Ammon's horn (tissue), 1 donor: ENCODE results near the gene PXK.
"Not testable (repeated sequence)": the region's sequence is repeated elsewhere in the genome, so short reads cannot be mapped to it uniquely, and the experiment has no call there.

Experiments used
- DNase-seq: peaks from one replicate; pipeline ENCODE4 v3.0.0-alpha.2; 2016; ENCODE audit warnings: low spot score

Gene PXK

GRCh38 chr3:58419780-58420507, 87.3 kb downstream of the PXK start:
- DNase-seq = no peak

GRCh38 chr3:58421004-58421403, 88.3 kb downstream of the PXK start:
- DNase-seq = no peak

DNA sequence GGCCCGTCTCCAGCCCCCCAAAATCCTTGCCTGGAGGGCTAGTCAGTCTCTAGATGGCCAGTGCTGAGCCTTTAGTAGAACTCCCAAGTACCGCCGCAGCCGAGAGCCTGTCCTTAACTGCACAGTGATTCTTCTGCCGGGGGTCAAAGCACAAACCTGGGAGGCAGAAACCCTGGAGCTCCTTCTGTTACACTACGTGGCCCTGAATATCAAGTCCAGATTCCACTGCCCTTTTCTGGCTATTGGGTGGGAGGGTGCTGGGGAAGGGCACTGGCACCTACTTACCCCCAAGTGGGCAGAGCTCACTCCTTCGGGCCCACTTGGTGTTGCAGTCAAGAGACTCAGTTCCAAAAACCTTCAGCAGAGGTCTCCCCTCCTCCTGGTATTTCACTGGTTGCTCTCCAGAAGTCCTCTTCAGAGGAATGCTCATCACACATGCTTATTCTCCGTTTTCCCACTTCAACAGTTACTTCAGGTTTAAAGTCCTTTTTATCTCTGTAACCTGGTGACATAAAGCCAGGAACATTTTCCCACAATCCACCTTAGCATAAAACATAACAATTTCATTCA, 90.1 kb downstream of the PXK start:
- no peak for DNase-seq

GRCh38 chr3:58424613-58425012, 91.9 kb downstream of the PXK start:
- no peak for DNase-seq

GRCh38 chr3:58425782-58426181, 93.1 kb downstream of the PXK start:
- no peak for DNase-seq

DNA sequence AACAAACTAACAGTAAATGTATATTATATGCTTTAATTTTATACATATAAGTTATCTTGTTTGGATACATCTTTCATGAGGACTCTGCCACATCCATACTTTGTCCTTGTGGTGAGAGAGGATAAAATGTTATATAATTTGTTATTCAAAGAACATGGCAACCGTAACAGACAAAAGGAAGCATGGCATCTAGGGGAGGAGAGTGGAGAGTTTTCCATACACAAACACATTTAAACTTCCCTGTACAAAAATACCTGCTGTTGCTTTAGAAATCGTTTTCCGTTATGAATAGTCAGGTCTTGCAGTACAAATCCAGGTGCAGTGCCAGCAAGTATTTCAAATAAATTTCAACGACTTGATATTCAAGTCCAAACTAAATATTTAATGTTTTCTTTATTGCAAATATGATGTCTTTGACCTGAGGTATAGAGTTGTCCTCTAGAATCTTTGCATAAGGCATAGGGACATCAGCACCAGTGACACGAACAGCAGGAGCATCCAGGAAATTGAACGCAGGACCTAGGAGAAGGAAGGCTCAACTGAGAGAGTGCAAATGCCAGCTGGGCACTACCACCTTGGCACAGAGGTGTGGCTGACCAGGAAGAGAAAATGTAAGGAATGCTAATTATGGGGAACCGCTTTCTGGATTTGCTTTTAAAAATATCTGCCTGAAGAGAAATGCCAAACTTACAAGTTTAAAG, 95.1 kb downstream of the PXK start:
- no peak for DNase-seq

GRCh38 chr3:58429657-58430056, 97.0 kb downstream of the PXK start:
- no peak for DNase-seq

GRCh38 chr3:58432905-58433304, 100.2 kb downstream of the PXK start:
- DNase-seq = no peak

GRCh38 chr3:58433400-58434167, 100.9 kb downstream of the PXK start, which contains the start of gene PDHB:
Gene PDHB, minus strand, starts transcription at chr3:58433832. Its CDS starts 23 bp downstream, at chr3:58433809.
- peak; percentile 94 for DNase-seq

DNA sequence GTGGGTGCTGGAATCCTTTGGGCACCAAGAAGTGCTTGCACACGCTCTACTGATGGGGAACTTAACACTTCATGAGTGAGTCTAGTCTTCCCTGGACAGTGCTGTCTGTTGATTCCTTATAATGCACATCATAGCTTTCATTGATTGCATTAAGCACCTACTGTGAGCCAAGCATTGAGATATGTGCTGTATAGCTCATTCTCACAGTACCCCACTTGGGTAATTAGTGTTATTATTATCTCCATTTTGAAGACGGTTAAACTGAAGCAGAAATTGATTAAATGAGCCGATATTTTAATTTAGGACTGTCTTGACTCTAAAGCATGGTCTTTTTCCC, 101.4 kb downstream of the PXK start:
- no peak for DNase-seq

DNA sequence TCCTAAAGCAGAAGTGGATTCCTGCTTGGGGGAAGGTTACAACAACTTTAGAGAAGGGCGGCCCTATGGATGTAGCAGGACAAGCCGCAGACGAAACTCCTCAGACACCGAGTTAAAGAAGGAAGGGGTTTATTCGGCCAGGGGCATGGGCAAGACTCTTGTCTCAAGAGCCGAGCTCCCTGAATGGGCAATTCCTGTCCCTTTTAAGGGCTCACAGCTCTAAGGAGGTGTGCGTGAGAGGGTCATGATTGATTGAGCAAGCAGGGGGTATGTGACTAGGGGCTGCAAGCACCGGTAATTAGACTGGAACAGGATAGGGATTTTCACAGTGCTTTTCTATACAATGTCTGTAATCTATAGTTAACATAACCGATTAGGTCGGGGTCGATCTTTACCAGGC, 101.8 kb downstream of the PXK start:
- DNase-seq = no peak

- DNase-seq = no peak
Observed at GRCh38 chr3:58434990-58435389, 102.3 kb downstream of the PXK start.

GRCh38 chr3:58437276-58437675, 104.6 kb downstream of the PXK start:
- not testable (repeated sequence) for DNase-seq

DNA sequence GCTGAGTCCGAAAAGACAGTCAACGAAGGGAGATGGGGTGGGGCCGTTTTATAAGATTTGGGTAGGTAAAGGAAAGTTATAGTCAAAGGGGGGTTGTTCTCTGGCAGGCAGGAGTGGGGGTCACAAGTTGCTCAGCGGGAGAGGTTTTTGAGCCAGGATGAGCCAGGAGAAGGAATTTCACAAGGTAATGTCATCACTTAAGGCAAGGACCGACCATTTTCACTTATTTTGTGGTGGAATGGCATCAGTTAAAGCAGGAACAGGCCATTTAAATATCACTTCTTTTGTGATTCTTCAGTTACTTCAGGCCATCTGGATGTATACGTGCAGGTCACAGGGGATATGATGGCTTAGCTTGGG, 108.3 kb downstream of the PXK start:
- not testable (repeated sequence) for DNase-seq

DNA sequence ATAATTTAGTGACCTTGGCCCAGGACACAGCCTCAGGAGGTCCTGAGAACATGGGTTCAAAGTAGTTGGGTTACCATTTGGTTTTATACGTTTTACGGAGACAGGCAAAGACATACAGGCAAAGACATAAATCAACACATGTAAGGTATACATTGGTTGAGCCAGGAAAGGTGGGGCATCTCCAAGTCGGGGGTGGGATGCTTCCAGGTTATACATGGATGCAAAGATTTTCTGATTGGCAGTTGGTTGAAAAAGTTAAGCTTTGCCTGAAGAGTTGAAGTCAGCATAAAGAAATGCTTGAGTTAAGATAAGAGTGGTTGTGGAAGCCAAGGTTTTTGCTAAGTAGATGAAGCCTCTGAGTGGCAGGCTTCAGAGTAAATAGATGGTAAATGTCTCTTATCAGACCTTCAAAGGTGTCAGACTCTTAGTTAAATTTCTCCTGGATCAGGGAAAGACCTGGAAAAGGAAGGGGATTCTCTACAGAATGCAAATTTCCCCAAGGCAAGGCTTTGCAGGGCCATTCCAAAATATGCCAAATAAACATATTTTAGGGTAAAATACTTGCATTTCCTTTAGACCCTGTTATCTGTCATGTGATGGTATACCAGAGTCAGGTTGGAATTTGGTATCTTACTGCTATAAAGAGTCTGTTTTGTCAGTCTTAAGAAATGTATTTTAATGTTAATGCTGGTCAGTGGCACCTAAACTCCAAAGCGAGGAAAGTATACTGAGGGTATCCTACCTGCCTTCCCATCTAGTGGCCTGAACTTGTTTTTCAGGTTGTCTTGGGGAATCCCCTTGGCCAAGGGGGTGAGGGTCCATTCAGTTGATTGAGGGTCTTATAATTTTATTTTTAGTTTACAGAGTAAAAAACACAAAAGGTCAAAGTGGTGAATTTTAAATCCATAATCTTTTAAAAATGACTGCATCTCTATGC, 109.1 kb downstream of the PXK start:
- DNase-seq = no peak

DNA sequence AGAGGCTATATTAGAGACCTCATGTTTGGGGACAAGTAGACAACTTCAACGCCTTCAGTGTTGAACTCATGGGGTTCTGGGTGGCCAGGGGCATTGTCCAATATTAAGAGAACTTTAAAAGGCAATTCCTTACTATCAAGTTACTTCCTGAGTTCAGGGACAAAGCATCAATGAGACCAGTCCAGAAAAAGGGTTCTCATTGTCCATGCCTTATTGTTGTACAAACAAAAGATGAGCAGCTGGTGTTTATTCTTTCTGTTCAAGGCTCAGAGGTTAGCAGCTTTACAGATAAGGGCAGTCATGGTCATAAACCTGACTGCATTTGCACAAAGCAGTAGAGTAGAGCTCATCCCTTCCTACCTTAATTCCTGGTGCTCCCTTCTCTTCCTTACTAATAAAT, 119.5 kb downstream of the PXK start:
- DNase-seq = no peak

- DNase-seq = no peak
Observed at GRCh38 chr3:58459160-58459559, 126.5 kb downstream of the PXK start.

DNA sequence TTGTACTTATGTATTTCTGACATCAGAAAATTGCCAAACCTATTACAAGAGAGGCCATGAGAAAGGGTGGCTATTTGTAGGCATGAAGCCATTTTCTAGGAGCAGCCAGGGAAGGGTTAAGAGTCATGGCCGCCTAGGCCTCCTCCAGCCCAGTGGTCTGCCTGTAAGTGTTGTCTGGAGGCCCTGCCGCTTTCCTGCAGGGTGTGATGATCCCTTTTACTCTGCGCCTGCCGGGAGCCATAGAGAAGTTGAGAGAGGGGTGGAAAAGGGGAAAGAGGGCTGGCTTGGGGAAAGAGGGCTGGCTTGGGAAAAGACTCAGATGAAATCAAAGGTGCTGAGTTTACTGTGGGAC, 130.1 kb downstream of the PXK start:
- no peak for DNase-seq

GRCh38 chr3:58463181-58463941, 130.7 kb downstream of the PXK start:
- peak; percentile 82 for DNase-seq

GRCh38 chr3:58463942-58464271, 131.2 kb downstream of the PXK start:
- DNase-seq = no peak

GRCh38 chr3:58464866-58465265, 132.2 kb downstream of the PXK start:
- DNase-seq = no peak
